ENCODE measurements around the gene TCP11L1. TPM values are rescaled to one million over a fixed set of nuclear protein-coding genes. Genes with fewer than 3 reads are reported as not detected.

The TCP11L1 gene
- total RNA-seq, 1 experiment from 2014 or later: 15.2 TPM

DNA sequence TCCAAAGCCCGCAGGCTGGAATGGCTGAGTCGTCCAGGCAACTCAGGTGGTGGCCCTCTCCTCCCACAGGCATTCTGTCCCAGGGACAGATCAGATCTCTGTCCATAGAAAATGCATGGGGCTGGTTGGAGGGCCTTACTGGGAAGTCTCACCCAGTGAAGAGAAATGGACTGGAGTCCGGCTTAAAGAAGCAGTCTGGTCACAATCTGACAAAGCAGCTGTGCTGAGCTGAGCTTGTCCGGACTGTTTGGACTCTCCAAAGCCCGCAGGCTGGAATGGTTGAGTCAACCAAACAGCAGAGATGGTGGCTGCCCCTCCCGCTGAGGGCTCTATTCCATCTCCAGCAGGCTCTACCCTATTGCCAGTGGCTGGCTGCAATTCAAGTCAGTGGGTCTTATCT lies 38.1 kb upstream of the TCP11L1 start:
- Histone ChIP-seq H2AFZ (ENCODE audit: low read length) (no peak overlapping the region), H3K36me3 (ENCODE audit: low read depth, low read length) (no peaks in the 10 kb centered on the region), H3K9me2 (replicated peaks; ENCODE audit: low read length) (no peaks in the 10 kb centered on the region), H4K20me1 (ENCODE audit: low read length) (no peaks in the 10 kb centered on the region), H3K9me3 (ENCODE audit: low read length) (no peaks in the 10 kb centered on the region), H3K4me2 (ENCODE audit: low read length) (no peak overlapping the region), H3K9ac (ENCODE audit: low read length) (no peak overlapping the region), H3K27me3 (ENCODE audit: low read length) (no peaks in the 10 kb centered on the region), H3K27ac (ENCODE audit: low read length) (no peak overlapping the region), H3K79me2 (ENCODE audit: low read length) (no peaks in the 10 kb centered on the region), H3K4me1 (ENCODE audit: insufficient read depth, low read length) (peaks cover 13% of the 10 kb centered on the region), H3F3A (ENCODE audit: low read length, unreplicated experiment) (no peaks in the 10 kb centered on the region), H3K4me3 (ENCODE audit: low read length) (no peak overlapping the region)
- TF ChIP-seq EZH2 (IDR thresholded peaks at IDR 0.05; ENCODE audit: low read length, unreplicated experiment): no peak
- TF ChIP-seq EZH2phosphoT487 (IDR thresholded peaks at IDR 0.05; ENCODE audit: borderline replicate concordance, low read length): no peak
- TF ChIP-seq, protein P1, sequence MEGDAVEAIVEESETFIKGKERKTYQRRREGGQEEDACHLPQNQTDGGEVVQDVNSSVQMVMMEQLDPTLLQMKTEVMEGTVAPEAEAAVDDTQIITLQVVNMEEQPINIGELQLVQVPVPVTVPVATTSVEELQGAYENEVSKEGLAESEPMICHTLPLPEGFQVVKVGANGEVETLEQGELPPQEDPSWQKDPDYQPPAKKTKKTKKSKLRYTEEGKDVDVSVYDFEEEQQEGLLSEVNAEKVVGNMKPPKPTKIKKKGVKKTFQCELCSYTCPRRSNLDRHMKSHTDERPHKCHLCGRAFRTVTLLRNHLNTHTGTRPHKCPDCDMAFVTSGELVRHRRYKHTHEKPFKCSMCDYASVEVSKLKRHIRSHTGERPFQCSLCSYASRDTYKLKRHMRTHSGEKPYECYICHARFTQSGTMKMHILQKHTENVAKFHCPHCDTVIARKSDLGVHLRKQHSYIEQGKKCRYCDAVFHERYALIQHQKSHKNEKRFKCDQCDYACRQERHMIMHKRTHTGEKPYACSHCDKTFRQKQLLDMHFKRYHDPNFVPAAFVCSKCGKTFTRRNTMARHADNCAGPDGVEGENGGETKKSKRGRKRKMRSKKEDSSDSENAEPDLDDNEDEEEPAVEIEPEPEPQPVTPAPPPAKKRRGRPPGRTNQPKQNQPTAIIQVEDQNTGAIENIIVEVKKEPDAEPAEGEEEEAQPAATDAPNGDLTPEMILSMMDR (conservative IDR thresholded peaks at IDR 0.05; ENCODE audit: low read depth, low read length): no peak
- no peak for DNase-seq
- no peak for ATAC-seq
- CTCF ChIA-PET: no interaction called here
- BruUV-seq (replicated peaks): no TSS peak
- POLR2A ChIA-PET (ENCODE audit: unreplicated experiment): no interaction called here
- intact Hi-C loops (cut with micrococcal nuclease): no loop called here

DNA sequence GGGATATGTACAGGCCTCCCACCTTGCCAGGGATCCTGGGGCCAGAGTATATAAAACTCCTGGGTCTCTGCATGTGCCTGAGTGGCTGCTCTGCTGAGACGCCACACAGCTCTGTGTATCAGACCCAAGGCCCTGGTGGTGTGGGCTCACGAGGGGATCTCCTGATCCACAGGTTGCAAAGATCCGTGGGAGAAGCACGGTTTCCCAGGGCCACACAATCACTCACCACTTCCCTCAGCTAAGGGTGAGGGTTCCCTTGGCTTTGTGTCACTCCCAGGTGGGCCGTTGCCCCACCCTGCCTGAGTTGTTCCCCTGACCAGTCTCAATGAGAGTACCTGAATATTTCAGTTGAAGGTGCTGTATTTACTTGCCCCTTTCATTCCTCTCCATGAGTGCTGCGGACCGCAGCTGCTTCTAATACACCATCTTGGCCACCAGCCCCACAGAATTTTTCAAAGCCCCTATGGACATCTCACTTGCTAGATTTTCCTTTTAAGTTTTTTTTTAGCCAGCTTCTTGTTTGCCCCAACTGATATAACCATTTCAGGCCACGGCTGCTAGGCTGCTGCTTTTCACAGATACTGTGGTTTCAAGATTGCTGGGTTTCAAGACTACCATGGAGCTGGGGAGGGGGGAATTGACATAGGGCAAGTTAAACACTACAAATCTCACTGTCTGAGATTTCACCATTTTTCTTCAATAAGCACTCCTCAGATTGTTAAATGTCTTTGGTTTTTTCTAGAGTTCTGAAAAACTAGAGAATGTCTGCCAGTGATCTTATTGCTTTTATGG lies 37.4 kb upstream of the TCP11L1 start:
- H3K9me3 ChIP-seq (ENCODE audit: low read length): no peaks in the 10 kb centered on the region
- TF ChIP-seq, protein P1 (conservative IDR thresholded peaks at IDR 0.05; ENCODE audit: low read depth, low read length): no peak
- no peak for TF ChIP-seq EZH2phosphoT487 (IDR thresholded peaks at IDR 0.05; ENCODE audit: borderline replicate concordance, low read length)
- no peak for TF ChIP-seq EZH2 (IDR thresholded peaks at IDR 0.05; ENCODE audit: low read length, unreplicated experiment)
- H3K4me3 ChIP-seq (ENCODE audit: low read length): no peak overlapping the region
- no peaks in the 10 kb centered on the region for H3K79me2 ChIP-seq (ENCODE audit: low read length)
- BruUV-seq (replicated peaks): no TSS peak
- H3K36me3 ChIP-seq (ENCODE audit: low read depth, low read length): no peaks in the 10 kb centered on the region
- H3K27me3 ChIP-seq (ENCODE audit: low read length): no peaks in the 10 kb centered on the region
- no peaks in the 10 kb centered on the region for H3K9me2 ChIP-seq (replicated peaks; ENCODE audit: low read length)
- H3K27ac ChIP-seq (ENCODE audit: low read length): no peak overlapping the region
- POLR2A ChIA-PET (ENCODE audit: unreplicated experiment): no interaction called here
- H3K4me1 ChIP-seq (ENCODE audit: insufficient read depth, low read length): peaks cover 13% of the 10 kb centered on the region
- no peaks in the 10 kb centered on the region for H4K20me1 ChIP-seq (ENCODE audit: low read length)
- DNase-seq (no peak), ATAC-seq (no peak)
- H2AFZ ChIP-seq (ENCODE audit: low read length): no peak overlapping the region
- intact Hi-C loops (cut with micrococcal nuclease): no loop called here
- CTCF ChIA-PET: no interaction called here
- no peaks in the 10 kb centered on the region for H3F3A ChIP-seq (ENCODE audit: low read length, unreplicated experiment)
- H3K9ac ChIP-seq (ENCODE audit: low read length): no peak overlapping the region
- no peak overlapping the region for H3K4me2 ChIP-seq (ENCODE audit: low read length)

DNA sequence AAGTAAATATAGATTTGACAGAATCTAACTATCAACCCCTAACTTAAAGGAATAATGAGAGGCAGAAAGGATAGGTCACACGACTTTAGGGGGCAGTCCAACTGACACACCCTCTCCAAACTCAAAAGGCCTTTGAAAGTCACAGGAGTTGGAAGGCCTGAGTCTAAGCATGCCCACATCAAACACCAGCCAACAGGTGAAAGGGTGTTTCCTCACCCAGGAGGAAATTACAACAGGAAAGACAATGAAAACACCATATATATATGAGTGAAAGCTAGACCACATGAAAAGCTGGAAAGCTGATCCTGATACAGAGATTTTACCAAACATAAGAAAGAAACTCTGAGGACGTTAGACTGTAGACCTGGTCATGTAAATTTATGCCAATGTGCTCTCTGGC lies 34.2 kb upstream of the TCP11L1 start:
- CTCF ChIA-PET: no interaction called here
- Histone ChIP-seq H3K4me1 (ENCODE audit: insufficient read depth, low read length) (peaks cover 8% of the 10 kb centered on the region), H3K9me2 (replicated peaks; ENCODE audit: low read length) (no peaks in the 10 kb centered on the region), H2AFZ (ENCODE audit: low read length) (no peak overlapping the region), H3K4me2 (ENCODE audit: low read length) (no peak overlapping the region), H3K9ac (ENCODE audit: low read length) (no peak overlapping the region), H3K36me3 (ENCODE audit: low read depth, low read length) (no peaks in the 10 kb centered on the region), H3K4me3 (ENCODE audit: low read length) (no peak overlapping the region), H3F3A (ENCODE audit: low read length, unreplicated experiment) (no peaks in the 10 kb centered on the region), H3K27ac (ENCODE audit: low read length) (no peak overlapping the region), H3K9me3 (ENCODE audit: low read length) (no peaks in the 10 kb centered on the region), H3K79me2 (ENCODE audit: low read length) (no peaks in the 10 kb centered on the region), H4K20me1 (ENCODE audit: low read length) (no peaks in the 10 kb centered on the region), H3K27me3 (ENCODE audit: low read length) (no peaks in the 10 kb centered on the region)
- TF ChIP-seq, protein P1 (conservative IDR thresholded peaks at IDR 0.05; ENCODE audit: low read depth, low read length): no peak
- TF ChIP-seq EZH2 (IDR thresholded peaks at IDR 0.05; ENCODE audit: low read length, unreplicated experiment): no peak
- no peak for TF ChIP-seq EZH2phosphoT487 (IDR thresholded peaks at IDR 0.05; ENCODE audit: borderline replicate concordance, low read length)
- DNase-seq (no peak), ATAC-seq (no peak)
- POLR2A ChIA-PET (ENCODE audit: unreplicated experiment): no interaction called here
- intact Hi-C loops (cut with micrococcal nuclease): no loop called here
- no TSS peak for BruUV-seq (replicated peaks)

Measured in PC-3 (cell line).